Neural progenitor cell (in vitro differentiated cells): Measurements from ENCODE around the gene ZPLD1. TPM values are rescaled to one million over a fixed set of nuclear protein-coding genes. Genes with fewer than 3 reads are reported as not detected.

Source experiments
- DNase-seq: peaks from one replicate; pipeline ENCODE4 v3.0.0-alpha.2; 2016; ENCODE audit warnings: low spot score
- H2AFZ ChIP-seq: fragments of 200-600 bp; sonication (generic); replicated peaks from 2 replicates; pipeline ENCODE4 v1.6.1; 2016; ENCODE audit warnings: antibody characterized with exemption
- H3F3A ChIP-seq: fragments of 200-600 bp; sonication (generic); 2 replicates; pipeline ENCODE4 v1.6.1; 2016; ENCODE audit warnings: antibody characterized with exemption, low read depth
- H3K27ac ChIP-seq: fragments of 200-600 bp; sonication (generic); 2 replicates; pipeline ENCODE4 v1.5.1; 2016; ENCODE audit warnings: mild to moderate bottlenecking
- H3K27me3 ChIP-seq: fragments of 200-600 bp; sonication (generic); 2 replicates; pipeline ENCODE4 v1.6.1; 2016; ENCODE audit warnings: mild to moderate bottlenecking, moderate library complexity
- H3K36me3 ChIP-seq: fragments of 200-600 bp; sonication (generic); 2 replicates; pipeline ENCODE4 v1.5.1; 2016
- H3K4me1 ChIP-seq: fragments of 200-600 bp; sonication (generic); 2 replicates; pipeline ENCODE4 v1.6.1; 2016; ENCODE audit warnings: mixed run types
- H3K4me2 ChIP-seq: fragments of 200-600 bp; sonication (generic); 2 replicates; pipeline ENCODE4 v1.6.1; 2016
- H3K4me3 ChIP-seq: fragments of 200-600 bp; sonication (generic); 2 replicates; pipeline ENCODE4 v1.5.1; 2016
- H3K79me2 ChIP-seq: fragments of 200-600 bp; sonication (generic); 2 replicates; pipeline ENCODE4 v1.6.1; 2016; ENCODE audit warnings: low read depth
- H3K9ac ChIP-seq: fragments of 200-600 bp; sonication (generic); 2 replicates; pipeline ENCODE4 v1.6.1; 2016
- H3K9me3 ChIP-seq: fragments of 200-600 bp; sonication (generic); 2 replicates; pipeline ENCODE4 v1.5.1; 2016; ENCODE audit warnings: low read depth
- H4K20me1 ChIP-seq: fragments of 200-600 bp; sonication (generic); 2 replicates; pipeline ENCODE4 v1.6.1; 2016; ENCODE audit warnings: low read depth
- H3K27ac Mint-ChIP-seq: 3 replicates; pipeline ENCODE4 v1.8.0; 2021; ENCODE audit warnings: mixed read lengths
- H3K27me3 Mint-ChIP-seq: 2 replicates; pipeline ENCODE4 v1.8.0; 2022; ENCODE audit warnings: low read depth, mild to moderate bottlenecking, inconsistent platforms, moderate library complexity, mixed read lengths; ENCODE audit not compliant: insufficient read depth
- H3K36me3 Mint-ChIP-seq: 3 replicates; pipeline ENCODE4 v1.8.0; 2021; ENCODE audit warnings: mixed read lengths
- H3K4me1 Mint-ChIP-seq: 3 replicates; pipeline ENCODE4 v1.8.0; 2021; ENCODE audit warnings: mixed read lengths
- H3K4me3 Mint-ChIP-seq: 3 replicates; pipeline ENCODE4 v1.8.0; 2021; ENCODE audit warnings: mild to moderate bottlenecking, moderate library complexity, mixed read lengths
- H3K9me3 Mint-ChIP-seq: 3 replicates; pipeline ENCODE4 v1.8.0; 2020; ENCODE audit warnings: mixed read lengths
- EZH2 ChIP-seq: fragments of 200-600 bp; sonication (generic); IDR thresholded peaks from 2 replicates; pipeline ENCODE4 v1.6.1; 2017; ENCODE audit warnings: antibody characterized with exemption, mild to moderate bottlenecking, moderate library complexity
- EZH2phosphoT487 ChIP-seq: fragments of 200-600 bp; sonication (generic); IDR thresholded peaks from 2 replicates; pipeline ENCODE4 v1.6.1; 2017; ENCODE audit warnings: antibody characterized with exemption
- total RNA-seq: library from RNA; depleted of rRNA; stranded (reverse); fragments of >200 nt; gene quantifications from 2 replicates; pipeline ENCODE4 v1.2.3, GENCODE V29; 2015; ENCODE audit warnings: low replicate concordance
- TF ChIP-seq, protein P1 (sequence below): fragments of 200-600 bp; sonication (generic); IDR thresholded peaks from 2 replicates; pipeline ENCODE4 v1.5.1; 2017; ENCODE audit warnings: antibody characterized with exemption, mild to moderate bottlenecking

Gene ZPLD1
- total RNA-seq, 1 donor from 2014 or later, result 0.28 TPM

DNA sequence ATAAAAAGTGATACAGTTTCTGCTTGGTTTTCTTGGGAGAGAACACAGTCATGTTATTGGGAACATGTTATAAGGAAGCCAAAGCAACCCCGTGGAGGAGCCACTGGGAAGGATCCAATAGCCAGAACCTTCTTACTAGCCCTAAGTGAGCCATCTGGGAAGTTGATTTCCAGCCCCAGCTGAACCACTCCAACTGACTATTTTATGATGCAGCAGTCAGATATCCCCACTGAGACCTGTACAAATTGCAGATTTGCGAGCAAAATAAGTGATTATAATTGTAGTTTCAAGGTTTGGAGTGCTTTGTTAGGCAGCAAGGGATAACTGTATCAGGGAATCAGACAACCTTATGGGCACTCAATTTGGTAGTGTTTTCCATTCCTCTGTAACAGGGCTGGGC lies 43.3 kb upstream of the ZPLD1 start:
- Histone ChIP-seq H3K9ac (no peak overlapping the region), H3K79me2 (no peaks in the 10 kb centered on the region), H3K9me3 (peaks cover 8% of the 10 kb centered on the region), H3K4me2 (no peak overlapping the region), H3K36me3 (no peaks in the 10 kb centered on the region), H3K27me3 (no peaks in the 10 kb centered on the region), H3K27ac (no peak overlapping the region), H3K4me3 (no peak overlapping the region), H3F3A (no peaks in the 10 kb centered on the region), H3K4me1 (no peaks in the 10 kb centered on the region), H4K20me1 (no peaks in the 10 kb centered on the region), H2AFZ (no peak overlapping the region)
- Mint-ChIP-seq H3K4me3 (no peak overlapping the region), H3K27me3 (peaks cover 3% of the 10 kb centered on the region), H3K4me1 (no peaks in the 10 kb centered on the region), H3K9me3 (no peaks in the 10 kb centered on the region), H3K36me3 (no peaks in the 10 kb centered on the region), H3K27ac (no peak overlapping the region)
- TF ChIP-seq EZH2phosphoT487 (no peak), EZH2 (no peak)
- TF ChIP-seq, protein P1, sequence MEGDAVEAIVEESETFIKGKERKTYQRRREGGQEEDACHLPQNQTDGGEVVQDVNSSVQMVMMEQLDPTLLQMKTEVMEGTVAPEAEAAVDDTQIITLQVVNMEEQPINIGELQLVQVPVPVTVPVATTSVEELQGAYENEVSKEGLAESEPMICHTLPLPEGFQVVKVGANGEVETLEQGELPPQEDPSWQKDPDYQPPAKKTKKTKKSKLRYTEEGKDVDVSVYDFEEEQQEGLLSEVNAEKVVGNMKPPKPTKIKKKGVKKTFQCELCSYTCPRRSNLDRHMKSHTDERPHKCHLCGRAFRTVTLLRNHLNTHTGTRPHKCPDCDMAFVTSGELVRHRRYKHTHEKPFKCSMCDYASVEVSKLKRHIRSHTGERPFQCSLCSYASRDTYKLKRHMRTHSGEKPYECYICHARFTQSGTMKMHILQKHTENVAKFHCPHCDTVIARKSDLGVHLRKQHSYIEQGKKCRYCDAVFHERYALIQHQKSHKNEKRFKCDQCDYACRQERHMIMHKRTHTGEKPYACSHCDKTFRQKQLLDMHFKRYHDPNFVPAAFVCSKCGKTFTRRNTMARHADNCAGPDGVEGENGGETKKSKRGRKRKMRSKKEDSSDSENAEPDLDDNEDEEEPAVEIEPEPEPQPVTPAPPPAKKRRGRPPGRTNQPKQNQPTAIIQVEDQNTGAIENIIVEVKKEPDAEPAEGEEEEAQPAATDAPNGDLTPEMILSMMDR, result no peak
- DNase-seq, result no peak

DNA sequence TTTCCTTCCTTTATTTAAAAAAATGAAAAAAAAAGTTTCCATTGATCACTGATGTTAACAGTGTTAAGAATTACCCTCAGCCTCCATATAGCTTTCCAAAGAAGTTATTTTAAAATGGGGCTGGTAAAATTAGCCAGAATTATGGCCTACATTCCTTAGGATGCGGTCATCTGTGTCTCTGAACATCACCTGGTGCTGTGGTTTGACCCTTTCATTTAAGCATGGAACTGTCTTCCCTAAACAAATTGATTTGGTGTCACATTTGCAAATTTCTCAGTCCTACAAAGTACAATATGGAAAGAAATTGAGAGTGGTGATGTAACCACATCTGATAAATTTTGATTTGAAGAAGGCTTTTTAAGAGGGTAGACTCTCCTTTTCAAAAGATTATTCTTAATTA lies 40.3 kb upstream of the ZPLD1 start:
- no peaks in the 10 kb centered on the region for H3K36me3 ChIP-seq
- Mint-ChIP-seq H3K4me1 (no peaks in the 10 kb centered on the region), H3K27ac (no peak overlapping the region), H3K36me3 (no peaks in the 10 kb centered on the region), H3K27me3 (no peaks in the 10 kb centered on the region), H3K4me3 (no peak overlapping the region), H3K9me3 (no peaks in the 10 kb centered on the region)
- no peak overlapping the region for H3K9ac ChIP-seq
- no peaks in the 10 kb centered on the region for H3K4me1 ChIP-seq
- no peaks in the 10 kb centered on the region for H3K27me3 ChIP-seq
- no peak for DNase-seq
- peaks cover 8% of the 10 kb centered on the region for H3K9me3 ChIP-seq
- H3K4me2 ChIP-seq, result no peak overlapping the region
- no peak overlapping the region for H3K27ac ChIP-seq
- no peaks in the 10 kb centered on the region for H3F3A ChIP-seq
- TF ChIP-seq EZH2phosphoT487 (no peak), EZH2 (no peak)
- TF ChIP-seq, protein P1, result no peak
- no peak overlapping the region for H3K4me3 ChIP-seq
- no peaks in the 10 kb centered on the region for H3K79me2 ChIP-seq
- no peaks in the 10 kb centered on the region for H4K20me1 ChIP-seq
- no peak overlapping the region for H2AFZ ChIP-seq

GRCh38 chr3:102398176-102398575 lies 36.6 kb upstream of the ZPLD1 start:
- no peak overlapping the region for H3K4me3 ChIP-seq
- H3K79me2 ChIP-seq, result no peaks in the 10 kb centered on the region
- DNase-seq, result no peak
- H4K20me1 ChIP-seq, result no peaks in the 10 kb centered on the region
- no peak overlapping the region for H2AFZ ChIP-seq
- H3F3A ChIP-seq, result no peaks in the 10 kb centered on the region
- no peak overlapping the region for H3K27ac ChIP-seq
- peaks cover 4% of the 10 kb centered on the region for H3K9me3 Mint-ChIP-seq
- no peak overlapping the region for H3K4me2 ChIP-seq
- no peak overlapping the region for H3K9ac ChIP-seq
- H3K27ac Mint-ChIP-seq, result no peak overlapping the region
- no peaks in the 10 kb centered on the region for H3K36me3 ChIP-seq
- TF ChIP-seq, protein P1, result no peak
- TF ChIP-seq EZH2phosphoT487, result no peak
- no peak for TF ChIP-seq EZH2
- peaks cover 8% of the 10 kb centered on the region for H3K9me3 ChIP-seq
- no peaks in the 10 kb centered on the region for H3K36me3 Mint-ChIP-seq
- no peak overlapping the region for H3K4me3 Mint-ChIP-seq
- H3K27me3 ChIP-seq, result no peaks in the 10 kb centered on the region
- peaks cover 6% of the 10 kb centered on the region for H3K4me1 Mint-ChIP-seq
- H3K27me3 Mint-ChIP-seq, result no peaks in the 10 kb centered on the region
- H3K4me1 ChIP-seq, result peaks cover 19% of the 10 kb centered on the region

DNA sequence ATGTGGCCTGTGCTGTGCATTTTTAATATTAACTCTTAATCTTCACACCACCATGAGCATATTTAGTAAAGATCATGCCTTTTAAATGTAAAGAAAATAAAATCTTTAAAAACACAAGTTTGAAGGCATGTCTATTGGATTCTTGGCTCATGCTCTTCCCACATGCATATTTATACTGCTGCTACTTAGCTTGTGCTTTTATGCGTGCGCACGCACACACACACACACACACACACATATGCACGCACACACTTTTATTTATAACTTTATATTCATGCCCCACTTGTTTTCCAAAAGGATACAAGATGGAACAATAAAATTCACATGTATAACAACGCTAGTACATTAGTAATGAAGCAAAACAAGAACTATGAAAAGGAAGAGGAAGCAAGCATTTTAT lies 36.1 kb upstream of the ZPLD1 start:
- Histone ChIP-seq H3K4me3 (no peak overlapping the region), H3F3A (no peaks in the 10 kb centered on the region), H3K4me2 (no peak overlapping the region), H3K27ac (no peak overlapping the region), H3K36me3 (no peaks in the 10 kb centered on the region), H3K79me2 (no peaks in the 10 kb centered on the region), H3K27me3 (no peaks in the 10 kb centered on the region), H3K9ac (no peak overlapping the region), H3K4me1 (peaks cover 19% of the 10 kb centered on the region), H4K20me1 (no peaks in the 10 kb centered on the region), H2AFZ (no peak overlapping the region), H3K9me3 (peaks cover 8% of the 10 kb centered on the region)
- TF ChIP-seq, protein P1, result no peak
- no peak for TF ChIP-seq EZH2phosphoT487
- no peak for TF ChIP-seq EZH2
- Mint-ChIP-seq H3K27ac (no peak overlapping the region), H3K4me1 (peaks cover 6% of the 10 kb centered on the region), H3K9me3 (peaks cover 4% of the 10 kb centered on the region), H3K4me3 (no peak overlapping the region), H3K27me3 (no peaks in the 10 kb centered on the region), H3K36me3 (no peaks in the 10 kb centered on the region)
- DNase-seq, result no peak
